Neural cell (in vitro differentiated cells): ENCODE measurements around the gene TSC1.

Experiments
- EP300 ChIP-seq: fragments of 450-650 bp; conservative IDR thresholded peaks from 2 replicates; pipeline ENCODE4 v1.6.1; 2014; ENCODE audit warnings: antibody characterized with exemption, mild to moderate bottlenecking, moderate library complexity; ENCODE audit not compliant: poor library complexity, severe bottlenecking
- EZH2 ChIP-seq: fragments of 200-600, 300-800 bp; shearing (Covaris generic), sonication (generic); IDR thresholded peaks from 2 replicates; pipeline ENCODE4 v1.6.1; 2014; ENCODE audit warnings: antibody characterized with exemption, low read length, borderline replicate concordance, mild to moderate bottlenecking; ENCODE audit not compliant: insufficient read depth, poor library complexity, severe bottlenecking
- MXI1 ChIP-seq: fragments of 450-650 bp; conservative IDR thresholded peaks from 2 replicates; pipeline ENCODE4 v1.6.1; 2014; ENCODE audit warnings: antibody characterized with exemption, mild to moderate bottlenecking; ENCODE audit not compliant: poor library complexity, severe bottlenecking
- POLR2AphosphoS5 ChIP-seq: IDR thresholded peaks from 2 replicates; pipeline ENCODE4 v1.6.1; 2012
- RAD21 ChIP-seq: fragments of 450-650 bp; conservative IDR thresholded peaks from 2 replicates; pipeline ENCODE4 v1.6.1; 2014; ENCODE audit warnings: antibody characterized with exemption, mild to moderate bottlenecking, moderate library complexity
- TAF1 ChIP-seq: IDR thresholded peaks from 2 replicates; pipeline ENCODE4 v1.6.1; 2012; ENCODE audit warnings: low read depth
- TF ChIP-seq, protein P1 (sequence below): fragments of 450-650 bp; IDR thresholded peaks from 2 replicates; pipeline ENCODE4 v1.5.1; 2014; ENCODE audit warnings: antibody characterized with exemption, mild to moderate bottlenecking, moderate library complexity; ENCODE audit not compliant: poor library complexity, severe bottlenecking
- TF ChIP-seq, protein P2 (sequence below): IDR thresholded peaks from 2 replicates; pipeline ENCODE4 v1.6.1; 2012; ENCODE audit warnings: borderline replicate concordance

DNA sequence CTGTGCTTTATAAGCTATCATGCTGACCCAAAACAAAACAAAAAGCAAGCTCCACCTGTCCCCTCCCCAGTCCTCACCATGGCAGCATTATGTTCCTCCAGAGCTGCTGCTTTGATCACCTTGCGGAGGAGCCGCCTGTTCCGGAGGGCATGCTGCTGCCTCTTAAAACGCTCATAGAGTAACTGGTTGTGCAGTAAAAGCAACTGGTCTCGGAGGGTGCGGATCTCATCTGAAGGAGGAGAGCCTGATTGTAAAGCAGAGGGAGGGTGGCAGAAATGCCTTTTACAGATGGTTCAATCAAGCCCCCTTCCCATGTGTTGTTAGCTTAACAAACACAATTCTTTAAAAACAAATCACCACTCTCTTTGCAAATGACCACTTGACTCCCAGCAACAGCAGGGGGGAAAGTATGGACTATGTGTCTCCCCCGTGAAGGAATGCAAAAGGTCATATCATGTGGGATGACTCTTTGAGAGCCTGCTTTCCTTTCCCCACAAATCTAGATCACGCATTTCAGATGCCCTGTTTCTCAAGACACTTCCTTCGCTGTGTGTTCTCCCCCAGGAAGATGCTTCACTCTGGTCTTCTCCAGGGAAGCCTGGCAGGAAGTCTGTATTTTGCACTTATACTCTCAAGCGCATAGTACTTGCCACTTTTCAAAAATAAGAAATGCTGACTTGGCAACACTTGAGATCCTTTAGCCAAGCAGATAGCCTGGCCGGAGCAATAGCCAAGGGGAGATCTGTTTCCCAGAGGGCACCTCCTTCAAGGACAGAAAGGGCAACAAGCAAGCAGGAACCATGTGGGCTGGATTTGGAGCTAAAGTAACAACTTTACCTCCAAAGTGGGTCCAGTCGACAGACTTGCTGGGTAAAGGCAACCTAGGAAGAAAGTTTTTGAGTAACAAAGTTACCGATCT is 40.6 kb downstream of the TSC1 start:
- TF ChIP-seq, protein P1, sequence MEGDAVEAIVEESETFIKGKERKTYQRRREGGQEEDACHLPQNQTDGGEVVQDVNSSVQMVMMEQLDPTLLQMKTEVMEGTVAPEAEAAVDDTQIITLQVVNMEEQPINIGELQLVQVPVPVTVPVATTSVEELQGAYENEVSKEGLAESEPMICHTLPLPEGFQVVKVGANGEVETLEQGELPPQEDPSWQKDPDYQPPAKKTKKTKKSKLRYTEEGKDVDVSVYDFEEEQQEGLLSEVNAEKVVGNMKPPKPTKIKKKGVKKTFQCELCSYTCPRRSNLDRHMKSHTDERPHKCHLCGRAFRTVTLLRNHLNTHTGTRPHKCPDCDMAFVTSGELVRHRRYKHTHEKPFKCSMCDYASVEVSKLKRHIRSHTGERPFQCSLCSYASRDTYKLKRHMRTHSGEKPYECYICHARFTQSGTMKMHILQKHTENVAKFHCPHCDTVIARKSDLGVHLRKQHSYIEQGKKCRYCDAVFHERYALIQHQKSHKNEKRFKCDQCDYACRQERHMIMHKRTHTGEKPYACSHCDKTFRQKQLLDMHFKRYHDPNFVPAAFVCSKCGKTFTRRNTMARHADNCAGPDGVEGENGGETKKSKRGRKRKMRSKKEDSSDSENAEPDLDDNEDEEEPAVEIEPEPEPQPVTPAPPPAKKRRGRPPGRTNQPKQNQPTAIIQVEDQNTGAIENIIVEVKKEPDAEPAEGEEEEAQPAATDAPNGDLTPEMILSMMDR, result no peak
- TF ChIP-seq EP300 (no peak), POLR2AphosphoS5 (no peak), EZH2 (no peak), RAD21 (no peak), MXI1 (no peak), TAF1 (no peak)
- TF ChIP-seq, protein P2, sequence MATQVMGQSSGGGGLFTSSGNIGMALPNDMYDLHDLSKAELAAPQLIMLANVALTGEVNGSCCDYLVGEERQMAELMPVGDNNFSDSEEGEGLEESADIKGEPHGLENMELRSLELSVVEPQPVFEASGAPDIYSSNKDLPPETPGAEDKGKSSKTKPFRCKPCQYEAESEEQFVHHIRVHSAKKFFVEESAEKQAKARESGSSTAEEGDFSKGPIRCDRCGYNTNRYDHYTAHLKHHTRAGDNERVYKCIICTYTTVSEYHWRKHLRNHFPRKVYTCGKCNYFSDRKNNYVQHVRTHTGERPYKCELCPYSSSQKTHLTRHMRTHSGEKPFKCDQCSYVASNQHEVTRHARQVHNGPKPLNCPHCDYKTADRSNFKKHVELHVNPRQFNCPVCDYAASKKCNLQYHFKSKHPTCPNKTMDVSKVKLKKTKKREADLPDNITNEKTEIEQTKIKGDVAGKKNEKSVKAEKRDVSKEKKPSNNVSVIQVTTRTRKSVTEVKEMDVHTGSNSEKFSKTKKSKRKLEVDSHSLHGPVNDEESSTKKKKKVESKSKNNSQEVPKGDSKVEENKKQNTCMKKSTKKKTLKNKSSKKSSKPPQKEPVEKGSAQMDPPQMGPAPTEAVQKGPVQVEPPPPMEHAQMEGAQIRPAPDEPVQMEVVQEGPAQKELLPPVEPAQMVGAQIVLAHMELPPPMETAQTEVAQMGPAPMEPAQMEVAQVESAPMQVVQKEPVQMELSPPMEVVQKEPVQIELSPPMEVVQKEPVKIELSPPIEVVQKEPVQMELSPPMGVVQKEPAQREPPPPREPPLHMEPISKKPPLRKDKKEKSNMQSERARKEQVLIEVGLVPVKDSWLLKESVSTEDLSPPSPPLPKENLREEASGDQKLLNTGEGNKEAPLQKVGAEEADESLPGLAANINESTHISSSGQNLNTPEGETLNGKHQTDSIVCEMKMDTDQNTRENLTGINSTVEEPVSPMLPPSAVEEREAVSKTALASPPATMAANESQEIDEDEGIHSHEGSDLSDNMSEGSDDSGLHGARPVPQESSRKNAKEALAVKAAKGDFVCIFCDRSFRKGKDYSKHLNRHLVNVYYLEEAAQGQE, result no peak
